GM19467 (cell line): ENCODE results near the gene IL36A.

Experiments used
- ATAC-seq: cut with Tn5 transposase; IDR thresholded peaks from one replicate; pipeline ENCODE4 v1.9.1; 2021; ENCODE audit warnings: mild to moderate bottlenecking, moderate library complexity; ENCODE audit not compliant: unreplicated experiment

Gene IL36A, protein sequence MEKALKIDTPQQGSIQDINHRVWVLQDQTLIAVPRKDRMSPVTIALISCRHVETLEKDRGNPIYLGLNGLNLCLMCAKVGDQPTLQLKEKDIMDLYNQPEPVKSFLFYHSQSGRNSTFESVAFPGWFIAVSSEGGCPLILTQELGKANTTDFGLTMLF

DNA sequence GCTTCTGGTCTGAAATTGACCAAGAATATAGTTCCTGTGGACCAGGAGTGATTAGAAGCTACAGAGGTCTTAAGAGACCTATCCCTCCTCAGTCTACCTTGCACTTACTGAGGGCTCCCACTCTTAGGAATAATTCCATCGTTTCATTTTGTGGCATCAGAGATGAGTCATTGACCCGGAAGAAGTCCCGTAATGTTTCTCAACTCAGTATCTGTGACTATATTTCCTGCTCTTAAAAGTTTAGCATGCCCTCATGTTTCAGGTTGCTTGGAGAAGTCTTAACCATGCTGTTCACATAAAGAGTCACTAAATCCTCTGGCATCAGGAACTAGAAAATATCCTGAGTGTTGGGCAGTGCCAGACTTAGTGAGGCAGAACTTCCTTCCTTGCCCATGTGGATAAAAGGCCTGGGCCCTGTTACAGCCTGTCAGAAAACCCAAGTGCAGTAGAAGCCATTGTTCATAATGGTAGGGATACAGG lies at the start of gene IL36A:
Gene IL36A (plus strand): TSS at position 430 of the 480 bp plus-strand sequence. CDS start 413 bp downstream, outside the sequence.
- ATAC-seq: no peak

- no peak for ATAC-seq
These were observed 47.7 kb upstream of the IL36A start for GRCh38 chr2:112957511-112957910.

- no peak for ATAC-seq
These were observed 46.7 kb upstream of the IL36A start for GRCh38 chr2:112958428-112959108.

DNA sequence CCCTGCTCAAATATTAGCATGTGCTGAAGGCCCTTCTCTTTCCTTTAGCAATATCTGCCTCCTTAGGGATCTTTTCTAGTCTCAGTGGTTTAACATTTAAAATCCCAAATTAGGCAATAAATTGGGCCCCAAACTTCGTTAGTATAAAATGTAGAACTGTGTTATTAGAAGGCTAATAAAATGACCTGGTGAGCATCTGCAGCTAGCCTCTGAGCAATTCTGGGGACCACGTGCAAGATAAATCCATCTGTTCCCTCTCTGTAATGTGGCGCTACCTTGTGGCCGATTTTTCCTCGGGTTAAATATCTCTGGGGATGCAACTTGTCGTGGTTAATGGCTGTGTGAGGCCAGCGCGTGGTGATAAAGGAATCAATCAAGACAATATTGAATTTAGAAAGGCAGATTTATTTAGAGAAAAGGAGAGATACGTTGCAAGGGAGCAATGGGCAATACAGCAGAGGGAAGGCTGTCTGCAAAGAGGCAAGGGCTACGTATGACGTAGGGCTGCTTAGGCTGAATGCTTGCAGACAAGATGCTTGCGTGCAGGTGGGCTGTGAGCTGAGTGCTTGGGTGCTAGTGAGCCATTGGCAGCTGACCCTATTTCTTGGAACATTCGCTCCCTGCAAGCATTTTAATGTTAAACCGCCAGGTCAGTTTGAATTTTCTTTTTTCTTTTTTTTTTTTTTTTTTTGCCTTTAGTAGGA lies 46.0 kb upstream of the IL36A start:
- ATAC-seq: no peak

- no peak for ATAC-seq
These were observed 44.9 kb upstream of the IL36A start for GRCh38 chr2:112960230-112960825.

- no peak for ATAC-seq
These were observed 42.7 kb upstream of the IL36A start for GRCh38 chr2:112962308-112963175.

DNA sequence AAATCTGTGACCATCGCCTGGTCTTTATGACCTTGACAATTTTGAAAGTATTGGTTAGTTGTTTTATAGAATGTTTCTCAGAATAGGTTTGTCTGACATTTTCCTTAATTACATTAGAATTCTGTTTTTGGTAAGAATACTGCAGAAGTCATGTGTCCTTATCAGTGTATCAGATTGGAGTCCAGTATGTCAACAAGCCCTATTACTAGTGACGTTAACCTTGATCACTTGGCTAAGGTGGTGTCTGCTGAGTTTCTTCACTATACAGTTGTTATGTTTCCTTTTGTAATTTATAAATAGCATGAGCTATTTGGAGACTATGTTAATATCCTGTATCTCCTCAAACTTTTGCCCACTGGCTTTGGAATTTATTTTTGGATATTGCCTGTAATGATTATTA lies 38.2 kb upstream of the IL36A start:
- no peak for ATAC-seq

DNA sequence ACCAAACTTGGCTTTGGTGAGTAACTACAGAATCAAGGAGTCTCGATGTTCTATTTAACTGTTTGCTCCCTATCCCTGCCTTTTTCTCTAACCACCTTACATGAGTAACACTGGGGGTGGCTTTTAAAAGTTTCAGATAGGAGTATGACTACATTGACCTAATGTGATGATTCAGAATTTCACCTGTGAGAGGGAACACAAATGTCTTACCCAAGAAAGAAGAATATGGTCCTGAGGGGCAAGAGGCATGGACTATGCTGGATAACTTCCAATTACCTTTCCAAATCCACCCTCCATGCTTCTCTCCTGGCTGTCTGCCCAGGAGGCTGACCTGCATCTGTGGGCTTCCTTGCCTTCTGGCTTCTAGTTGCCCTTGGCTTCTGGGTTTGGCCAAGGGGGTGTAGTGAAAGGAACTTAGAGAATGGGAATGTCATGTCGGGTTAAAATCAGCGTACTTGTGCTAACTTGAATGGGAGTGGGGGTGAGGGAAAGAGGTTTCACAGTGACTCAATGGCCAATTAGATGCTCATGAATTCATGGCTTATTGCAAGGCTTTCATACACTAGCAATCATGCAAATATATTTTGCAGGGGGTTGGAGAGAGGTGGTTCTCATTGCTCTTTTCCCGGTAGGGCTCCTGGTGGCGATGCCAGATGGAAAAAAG lies 32.7 kb upstream of the IL36A start:
- ATAC-seq: no peak

GRCh38 chr2:112973156-112973555 lies 32.1 kb upstream of the IL36A start:
- ATAC-seq: no peak

DNA sequence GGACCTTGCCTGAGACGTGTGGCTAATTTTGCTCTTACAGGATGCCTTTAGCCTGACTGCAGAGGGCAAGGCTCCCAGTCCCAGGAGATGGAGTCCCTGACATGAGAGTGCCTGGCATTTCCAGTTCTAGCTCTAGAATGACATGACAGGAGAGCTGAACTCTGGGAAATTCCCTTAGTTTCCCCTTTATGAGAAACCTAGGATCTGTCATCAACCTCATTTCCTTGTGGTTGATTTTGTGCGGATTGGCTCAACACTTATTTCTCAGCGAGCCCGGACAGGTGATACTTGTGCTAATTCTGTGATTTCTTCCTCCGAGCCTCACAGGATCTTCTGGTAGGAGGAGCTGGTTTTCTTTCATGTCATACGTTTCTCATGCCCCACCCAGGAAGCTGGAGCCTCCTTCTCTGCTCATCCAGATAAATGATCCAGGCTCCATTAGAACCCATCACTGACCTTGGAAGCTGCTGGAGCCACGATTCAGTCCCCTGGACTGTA lies 27.7 kb upstream of the IL36A start, which contains the start of gene IL36G:
Gene IL36G (plus strand): TSS at position 448 of the 498 bp plus-strand sequence. CDS start 633 bp downstream, outside the sequence.
- no peak for ATAC-seq

GRCh38 chr2:112979731-112980130 lies 25.5 kb upstream of the IL36A start:
- no peak for ATAC-seq

DNA sequence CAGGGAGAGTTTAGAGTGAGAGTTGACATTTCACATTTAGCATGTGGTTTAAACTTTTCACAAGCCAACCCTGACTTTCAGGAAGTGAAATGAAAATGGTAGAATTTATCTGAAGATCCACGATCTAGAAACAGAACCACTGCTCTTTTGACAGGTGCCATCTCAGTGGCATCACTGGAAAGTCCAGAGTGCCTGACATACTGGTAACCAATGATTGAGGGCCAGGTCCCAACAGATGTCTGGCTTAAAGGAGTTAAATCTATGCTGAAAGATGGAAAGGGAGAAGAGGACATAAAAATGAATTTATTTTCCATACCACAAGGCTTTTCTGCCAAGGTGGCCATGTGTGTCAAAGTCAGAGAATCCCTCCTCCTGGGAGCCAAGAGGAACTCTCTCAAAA lies 24.7 kb upstream of the IL36A start:
- ATAC-seq: no peak

- no peak for ATAC-seq
These were observed 20.2 kb upstream of the IL36A start for GRCh38 chr2:112985090-112985489.

GRCh38 chr2:112989611-112990010 lies 15.6 kb upstream of the IL36A start:
- no peak for ATAC-seq

GRCh38 chr2:112993831-112994230 lies 11.4 kb upstream of the IL36A start:
- ATAC-seq: no peak

GRCh38 chr2:112994648-112995047 lies 10.6 kb upstream of the IL36A start:
- no peak for ATAC-seq

DNA sequence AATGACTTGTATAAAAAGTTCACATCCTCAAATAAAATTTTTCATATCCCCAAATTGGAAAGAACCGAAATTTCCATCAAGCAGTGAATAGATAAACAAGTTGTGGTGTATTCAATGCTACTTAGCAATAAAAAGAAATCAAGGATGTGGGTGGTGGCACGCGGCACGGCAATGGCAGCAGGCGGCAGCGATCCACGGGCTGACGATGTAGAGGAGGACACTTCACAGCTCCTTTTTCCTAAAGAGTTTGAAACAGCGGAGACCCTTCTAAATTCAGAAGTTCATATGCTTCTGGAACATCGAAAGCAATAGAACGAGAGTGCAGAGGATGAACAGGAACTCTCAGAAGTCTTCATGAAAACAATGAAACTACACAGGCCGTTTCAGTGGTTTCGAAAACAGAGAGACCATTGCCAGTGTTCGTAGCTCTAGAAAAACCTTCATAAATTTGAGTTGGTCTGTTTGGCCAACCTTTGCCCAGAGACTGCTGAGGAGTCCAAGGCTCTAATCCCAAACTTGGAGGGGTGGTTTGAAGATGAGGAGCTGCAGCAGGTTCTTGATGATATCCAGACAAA lies 9.8 kb upstream of the IL36A start:
- ATAC-seq: no peak

- ATAC-seq: no peak
These were observed 8.6 kb upstream of the IL36A start for GRCh38 chr2:112996635-112997034.

- ATAC-seq: no peak
These were observed 8.1 kb upstream of the IL36A start for GRCh38 chr2:112997151-112997550.
